ENCODE measurements around the gene EME1.

DNA sequence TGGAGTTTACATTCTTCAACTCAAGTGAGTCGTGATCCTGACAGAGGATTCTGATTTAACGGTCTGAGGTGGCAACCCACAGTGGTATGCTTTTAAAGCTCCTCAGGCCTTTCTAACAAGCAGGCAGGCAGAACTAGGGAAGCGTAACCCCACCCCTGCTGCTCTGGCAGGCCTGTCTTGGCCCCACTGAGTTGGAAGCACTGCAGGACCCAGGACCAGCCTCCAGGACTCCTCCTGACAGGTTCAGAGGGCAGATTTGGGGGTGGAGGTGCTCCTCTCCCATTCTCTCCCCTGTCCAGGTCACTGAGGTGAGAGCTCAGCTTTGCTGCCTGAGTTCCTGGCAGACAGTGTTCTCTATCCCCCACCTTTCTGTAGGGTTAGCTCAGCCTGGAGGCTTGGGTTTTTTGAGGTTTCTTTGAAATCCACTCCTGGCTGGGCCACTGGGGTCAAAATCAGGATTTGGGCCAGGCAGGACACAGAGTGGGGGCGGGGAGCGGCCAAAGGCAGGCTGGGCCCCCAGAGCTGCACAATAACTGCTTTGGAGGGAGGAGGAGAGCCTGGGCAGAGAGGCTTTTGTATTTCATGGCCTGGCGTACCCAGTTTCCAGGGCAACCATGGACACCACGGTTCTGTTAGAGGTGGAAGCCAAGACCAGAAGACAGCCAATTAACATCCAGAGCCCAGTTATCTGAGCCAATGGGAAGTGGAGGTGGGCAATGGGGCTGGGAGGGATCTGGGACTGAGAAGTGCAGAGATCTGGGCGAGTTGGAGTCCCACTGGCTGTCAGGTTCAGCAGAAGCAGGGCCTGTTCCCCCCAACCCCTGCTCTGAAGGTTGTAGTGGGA is 9.6 kb upstream of the EME1 start:
- no peak for TF ChIP-seq CTCF (IDR thresholded peaks at IDR 0.05)
- no peak for TF ChIP-seq POLR2A (IDR thresholded peaks at IDR 0.05)

Measured in right lobe of liver (tissue), 4 donors.